H9 (cell line): Measurements from ENCODE around the gene SH3BGRL3. TPM values are rescaled to one million over a fixed set of nuclear protein-coding genes. Genes with fewer than 3 reads are reported as not detected.

ENCODE experiments used
- DNase-seq: peaks from one replicate; pipeline ENCODE4 v3.0.0-alpha.2; 2017
- H2AFZ ChIP-seq: one replicate; pipeline ENCODE4 v1.6.1; 2013; ENCODE audit warnings: mild to moderate bottlenecking, low read length, control low read depth, moderate library complexity
- H2AK5ac ChIP-seq: 2 replicates; pipeline ENCODE4 v1.6.1; 2013; ENCODE audit warnings: low read length, control low read depth, mixed read lengths; ENCODE audit not compliant: insufficient read length
- H2BK120ac ChIP-seq: one replicate; pipeline ENCODE4 v1.6.1; 2013; ENCODE audit warnings: low read depth, mild to moderate bottlenecking, low read length, control low read depth, inconsistent platforms; ENCODE audit not compliant: poor library complexity, severe bottlenecking
- H2BK12ac ChIP-seq: 2 replicates; pipeline ENCODE4 v1.6.1; 2013; ENCODE audit warnings: low read length, control low read depth, mixed read lengths, low read depth; ENCODE audit not compliant: insufficient read length
- H2BK15ac ChIP-seq: 2 replicates; pipeline ENCODE4 v1.6.1; 2013; ENCODE audit warnings: low read depth, low read length, control low read depth
- H2BK20ac ChIP-seq: one replicate; pipeline ENCODE4 v1.6.1; 2013; ENCODE audit warnings: low read depth, mild to moderate bottlenecking, low read length, control low read depth, inconsistent platforms; ENCODE audit not compliant: poor library complexity, severe bottlenecking
- H2BK5ac ChIP-seq: 2 replicates; pipeline ENCODE4 v1.6.1; 2013; ENCODE audit warnings: low read length, control low read depth, mixed read lengths; ENCODE audit not compliant: insufficient read length
- H3K14ac ChIP-seq: 2 replicates; pipeline ENCODE4 v1.6.1; 2013; ENCODE audit warnings: low read length, control low read depth; ENCODE audit not compliant: insufficient read depth
- H3K18ac ChIP-seq: 2 replicates; pipeline ENCODE4 v1.6.1; 2013; ENCODE audit warnings: low read depth, mild to moderate bottlenecking, mixed read lengths, low read length, control low read depth; ENCODE audit not compliant: insufficient read length
- H3K23ac ChIP-seq: 2 replicates; pipeline ENCODE4 v1.6.1; 2013; ENCODE audit warnings: low read length, control low read depth, mixed read lengths, low read depth; ENCODE audit not compliant: insufficient read length
- H3K23me2 ChIP-seq: 2 replicates; pipeline ENCODE4 v1.6.1; 2013; ENCODE audit warnings: low read depth, mild to moderate bottlenecking, mixed read lengths, low read length, control low read depth; ENCODE audit not compliant: insufficient read length, poor library complexity, severe bottlenecking
- H3K27ac ChIP-seq: 2 replicates; pipeline ENCODE4 v1.5.1; 2013; ENCODE audit warnings: low read length, control low read depth, mixed read lengths, low read depth; ENCODE audit not compliant: insufficient read length
- H3K27me3 ChIP-seq: 2 replicates; pipeline ENCODE4 v1.6.1; 2013; ENCODE audit warnings: low read length, control low read depth, inconsistent platforms; ENCODE audit not compliant: insufficient read depth
- H3K4ac ChIP-seq: 2 replicates; pipeline ENCODE4 v1.6.1; 2013; ENCODE audit warnings: low read depth, mild to moderate bottlenecking, control low read depth, inconsistent platforms, low read length, moderate library complexity
- H3K4me1 ChIP-seq: 2 replicates; pipeline ENCODE4 v1.6.1; 2013; ENCODE audit warnings: low read length, control low read depth, inconsistent platforms; ENCODE audit not compliant: insufficient read depth
- H3K4me2 ChIP-seq: 2 replicates; pipeline ENCODE4 v1.6.1; 2013; ENCODE audit warnings: low read length, control low read depth, mixed read lengths; ENCODE audit not compliant: insufficient read length, insufficient read depth
- H3K56ac ChIP-seq: 2 replicates; pipeline ENCODE4 v1.6.1; 2013; ENCODE audit warnings: low read depth, mild to moderate bottlenecking, mixed read lengths, low read length, control low read depth; ENCODE audit not compliant: insufficient read length
- H3K79me1 ChIP-seq: 2 replicates; pipeline ENCODE4 v1.6.1; 2013; ENCODE audit warnings: low read depth, mild to moderate bottlenecking, moderate library complexity, low read length, control low read depth, inconsistent platforms; ENCODE audit not compliant: insufficient read depth, poor library complexity, severe bottlenecking
- H3K79me2 ChIP-seq: 2 replicates; pipeline ENCODE4 v1.6.1; 2013; ENCODE audit warnings: low read length, control low read depth, inconsistent platforms; ENCODE audit not compliant: insufficient read depth
- H3K9ac ChIP-seq: 2 replicates; pipeline ENCODE4 v1.6.1; 2013; ENCODE audit warnings: low read length, control low read depth, mixed read lengths; ENCODE audit not compliant: insufficient read length; ENCODE audit errors: extremely low read depth
- H3K9me3 ChIP-seq: one replicate; pipeline ENCODE4 v1.6.1; 2013; ENCODE audit warnings: low read depth, low read length, inconsistent platforms; ENCODE audit not compliant: control insufficient read depth
- H3T11ph ChIP-seq: one replicate; pipeline ENCODE4 v1.6.1; 2013; ENCODE audit warnings: mild to moderate bottlenecking, low read length, control low read depth, inconsistent platforms
- H4K20me1 ChIP-seq: one replicate; pipeline ENCODE4 v1.6.1; 2013; ENCODE audit not compliant: control insufficient read depth, insufficient read length, insufficient read depth
- H4K5ac ChIP-seq: 2 replicates; pipeline ENCODE4 v1.6.1; 2013; ENCODE audit warnings: low read depth, mild to moderate bottlenecking, mixed read lengths, low read length, control low read depth; ENCODE audit not compliant: insufficient read length
- H4K8ac ChIP-seq: replicated peaks from 2 replicates; pipeline ENCODE4 v1.6.1; 2013; ENCODE audit warnings: low read length, control low read depth, mixed read lengths, low read depth; ENCODE audit not compliant: insufficient read length
- H4K91ac ChIP-seq: 2 replicates; pipeline ENCODE4 v1.6.1; 2013; ENCODE audit warnings: low read depth, mild to moderate bottlenecking, moderate library complexity, mixed read lengths, low read length, control low read depth; ENCODE audit not compliant: insufficient read length
- H3K27ac Mint-ChIP-seq, 3 experiments: 2 replicates in 2 of 3; 3 replicates in 1 of 3; pipeline ENCODE4 v1.8.0; 2020 to 2021; ENCODE audit warnings: mixed read lengths in 3 of 3, mild to moderate bottlenecking in 1 of 3, moderate library complexity in 1 of 3
- H3K27me3 Mint-ChIP-seq: 2 replicates; pipeline ENCODE4 v1.8.0; 2021; ENCODE audit warnings: low read depth, mild to moderate bottlenecking, moderate library complexity, mixed read lengths
- H3K36me3 Mint-ChIP-seq, 3 experiments: 2 replicates in 2 of 3; 3 replicates in 1 of 3; pipeline ENCODE4 v1.8.0; 2020 to 2021; ENCODE audit warnings: low read depth in 3 of 3, mixed read lengths in 3 of 3; ENCODE audit not compliant: insufficient read depth in 1 of 3
- H3K4me1 Mint-ChIP-seq, 2 experiments: 2 replicates each; pipeline ENCODE4 v1.8.0; 2020; ENCODE audit warnings: mixed read lengths in 2 of 2
- H3K4me3 Mint-ChIP-seq, 2 experiments: 2 replicates in 1 of 2; 3 replicates in 1 of 2; pipeline ENCODE4 v1.8.0; 2020 to 2021; ENCODE audit warnings: mild to moderate bottlenecking in 2 of 2, mixed read lengths in 2 of 2, moderate library complexity in 1 of 2
- H3K9me3 Mint-ChIP-seq, 2 experiments: 2 replicates in 1 of 2; 3 replicates in 1 of 2; pipeline ENCODE4 v1.8.0; 2020; ENCODE audit warnings: mild to moderate bottlenecking in 2 of 2, mixed read lengths in 2 of 2, moderate library complexity in 1 of 2
- CTCF ChIP-seq: fragments of 200-600 bp; sonication (generic); conservative IDR thresholded peaks from 3 replicates; pipeline ENCODE4 v1.8.0; 2021; ENCODE audit warnings: antibody characterized with exemption, mild to moderate bottlenecking
- WGBS: extraction: QIAGEN DNeasy Blood & Tissue Kit; methylation state at CpG from one replicate; pipeline ENCODE4 v1.1.7; 2013; ENCODE audit warnings: missing lambda C conversion rate, low lambda C conversion rate, mixed read lengths; ENCODE audit not compliant: insufficient read length; ENCODE audit errors: extremely low coverage; 5-methylcytosine and 5-hydroxymethylcytosine counted together
- total RNA-seq: library from RNA; stranded (reverse); gene quantifications from 2 replicates; pipeline ENCODE4 v1.2.1, GENCODE V29; 2021

The SH3BGRL3 gene
- total RNA-seq, 1 experiment from 2014 or later: 86.3 TPM

- no peaks in the 10 kb centered on the region for H3K9me3 ChIP-seq
- no peak overlapping the region for H4K5ac ChIP-seq
- no peaks in the 10 kb centered on the region for H3K79me2 ChIP-seq
- no peak overlapping the region for H2AFZ ChIP-seq
- no peak overlapping the region for H4K8ac ChIP-seq
- no CpG with 5 or more reads among the region's 2 CpGs for WGBS
- H2BK15ac ChIP-seq: no peak overlapping the region
- H3K27me3 ChIP-seq: no peaks in the 10 kb centered on the region
- H3K4me1 ChIP-seq: no peaks in the 10 kb centered on the region
- H4K91ac ChIP-seq: no peak overlapping the region
- H2BK5ac ChIP-seq: no peak overlapping the region
- Mint-ChIP-seq H3K27ac (no peak overlapping the region), H3K4me3 (no peak overlapping the region), H3K4me1 (no peaks in the 10 kb centered on the region), H3K36me3 (peaks cover 61 to 88% (median 86%) of the 10 kb centered on the region in 3 experiments), H3K9me3 (no peaks in the 10 kb centered on the region; a peak in 1 of 5 replicates), H3K27me3 (no peaks in the 10 kb centered on the region)
- no peak overlapping the region for H3K9ac ChIP-seq
- no peak overlapping the region for H2BK120ac ChIP-seq
- no peaks in the 10 kb centered on the region for H4K20me1 ChIP-seq
- no peak overlapping the region for H3K23ac ChIP-seq
- H3K14ac ChIP-seq: no peak overlapping the region
- no peaks in the 10 kb centered on the region for H3K79me1 ChIP-seq
- no peaks in the 10 kb centered on the region for H3K23me2 ChIP-seq
- no peak for DNase-seq
- H3K4me2 ChIP-seq: no peak overlapping the region
- H3T11ph ChIP-seq: no peak overlapping the region
- no peak overlapping the region for H3K18ac ChIP-seq
- H2BK12ac ChIP-seq: no peak overlapping the region
- H3K27ac ChIP-seq: no peak overlapping the region
- H2BK20ac ChIP-seq: no peak overlapping the region
- no peak for TF ChIP-seq CTCF
- no peak overlapping the region for H2AK5ac ChIP-seq
- no peak overlapping the region for H3K4ac ChIP-seq
- H3K56ac ChIP-seq: no peak overlapping the region
These were observed 20.9 kb upstream of the SH3BGRL3 start for GRCh38 chr1:26259005-26259404.
